HepG2 (cell line): Measurements from ENCODE around the gene BPIFB4. TPM values are rescaled to one million over a fixed set of nuclear protein-coding genes. Genes with fewer than 3 reads are reported as not detected.

Source experiments
- ELF4 ChIP-seq: sonication (generic); formaldehyde crosslinking; IDR thresholded peaks from 2 replicates; pipeline ENCODE4 v1.5.0; 2020; ENCODE audit warnings: missing genetic modification reagents, mild to moderate bottlenecking, moderate library complexity, borderline replicate concordance
- KMT2A ChIP-seq: sonication (generic); formaldehyde crosslinking; IDR thresholded peaks from 2 replicates; pipeline ENCODE4 v1.4.0; 2020; ENCODE audit warnings: missing genetic modification reagents
- MEF2D ChIP-seq: sonication (generic); formaldehyde crosslinking; IDR thresholded peaks from 2 replicates; pipeline ENCODE4 v1.5.1; 2020; ENCODE audit warnings: mild to moderate bottlenecking, missing genetic modification reagents
- NBN ChIP-seq: fragments of 450-650 bp; conservative IDR thresholded peaks from 2 replicates; pipeline ENCODE4 v1.6.1; 2017
- ZNF383 ChIP-seq: sonication (generic); formaldehyde crosslinking; IDR thresholded peaks from 2 replicates; pipeline ENCODE4 v1.4.0; 2020; ENCODE audit warnings: missing genetic modification reagents, mild to moderate bottlenecking, borderline replicate concordance
- ZSCAN9 ChIP-seq: IDR thresholded peaks from 2 replicates; pipeline ENCODE4 v1.6.1; 2016; ENCODE audit warnings: borderline replicate concordance
- polyA plus RNA-seq, 8 experiments: library from polyadenylated mRNA; depleted of rRNA in 3 of 8; stranded (reverse) in 7 of 8; unstranded in 1 of 8; fragments of >200 nt; fragmentation: Illumina TruSeq in 4 of 8; extraction: Trizol in 4 of 8; gene quantifications; 2 replicates each; pipeline versions ENCODE4 v1.2.1 to v1.2.3, GENCODE V29; 2011 to 2016; ENCODE audit warnings: low read depth in 4 of 8, missing spikeins in 1 of 8, mixed read lengths in 1 of 8; ENCODE audit not compliant: insufficient read depth in 1 of 8
- total RNA-seq, 5 experiments: library from RNA; depleted of rRNA; stranded (reverse); fragments of >200 nt; fragmentation: Illumina TruSeq; extraction: Trizol; gene quantifications; 2 replicates each; pipeline ENCODE4 v1.2.3, GENCODE V29; 2016; ENCODE audit warnings: low read depth in 1 of 5
- TF ChIP-seq, protein P1 (sequence below): IDR thresholded peaks from 2 replicates; pipeline ENCODE4 v1.6.1; 2016; ENCODE audit warnings: low read depth, missing genetic modification reagents, missing compliant biosample characterization
- TF ChIP-seq, protein P2 (sequence below): sonication (generic); formaldehyde crosslinking; IDR thresholded peaks from 2 replicates; pipeline ENCODE4 v1.4.0; 2020; ENCODE audit warnings: missing genetic modification reagents

The BPIFB4 gene
- total and polyA plus RNA-seq, 2 of the 13 experiments (the other 11 are each of a cell fraction or from before 2014, with no cell fraction given), result 0.09 TPM; not detected in 1

DNA sequence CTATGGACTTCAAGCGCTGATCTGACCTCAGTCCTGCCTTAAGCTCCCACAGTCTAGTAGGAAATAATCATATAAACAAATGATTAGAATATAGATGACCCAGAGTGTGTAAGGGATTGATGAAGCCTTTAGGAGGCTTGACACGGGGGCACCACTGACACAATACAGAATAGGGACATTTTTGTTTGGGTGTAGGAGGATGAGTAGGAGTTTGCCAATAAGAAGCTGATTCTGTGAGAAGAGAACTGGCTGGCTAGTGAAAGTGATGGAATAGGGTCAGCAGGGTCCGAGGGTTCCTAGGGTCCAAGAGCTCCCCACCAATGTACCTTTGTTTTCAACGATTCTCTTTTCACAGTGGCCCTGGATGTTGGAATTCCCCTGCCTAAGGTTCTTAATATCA lies 7.1 kb upstream of the BPIFB4 start (continued):
- no peak for TF ChIP-seq ZNF383 (CRISPR knock-in tag)
- TF ChIP-seq, protein P1, sequence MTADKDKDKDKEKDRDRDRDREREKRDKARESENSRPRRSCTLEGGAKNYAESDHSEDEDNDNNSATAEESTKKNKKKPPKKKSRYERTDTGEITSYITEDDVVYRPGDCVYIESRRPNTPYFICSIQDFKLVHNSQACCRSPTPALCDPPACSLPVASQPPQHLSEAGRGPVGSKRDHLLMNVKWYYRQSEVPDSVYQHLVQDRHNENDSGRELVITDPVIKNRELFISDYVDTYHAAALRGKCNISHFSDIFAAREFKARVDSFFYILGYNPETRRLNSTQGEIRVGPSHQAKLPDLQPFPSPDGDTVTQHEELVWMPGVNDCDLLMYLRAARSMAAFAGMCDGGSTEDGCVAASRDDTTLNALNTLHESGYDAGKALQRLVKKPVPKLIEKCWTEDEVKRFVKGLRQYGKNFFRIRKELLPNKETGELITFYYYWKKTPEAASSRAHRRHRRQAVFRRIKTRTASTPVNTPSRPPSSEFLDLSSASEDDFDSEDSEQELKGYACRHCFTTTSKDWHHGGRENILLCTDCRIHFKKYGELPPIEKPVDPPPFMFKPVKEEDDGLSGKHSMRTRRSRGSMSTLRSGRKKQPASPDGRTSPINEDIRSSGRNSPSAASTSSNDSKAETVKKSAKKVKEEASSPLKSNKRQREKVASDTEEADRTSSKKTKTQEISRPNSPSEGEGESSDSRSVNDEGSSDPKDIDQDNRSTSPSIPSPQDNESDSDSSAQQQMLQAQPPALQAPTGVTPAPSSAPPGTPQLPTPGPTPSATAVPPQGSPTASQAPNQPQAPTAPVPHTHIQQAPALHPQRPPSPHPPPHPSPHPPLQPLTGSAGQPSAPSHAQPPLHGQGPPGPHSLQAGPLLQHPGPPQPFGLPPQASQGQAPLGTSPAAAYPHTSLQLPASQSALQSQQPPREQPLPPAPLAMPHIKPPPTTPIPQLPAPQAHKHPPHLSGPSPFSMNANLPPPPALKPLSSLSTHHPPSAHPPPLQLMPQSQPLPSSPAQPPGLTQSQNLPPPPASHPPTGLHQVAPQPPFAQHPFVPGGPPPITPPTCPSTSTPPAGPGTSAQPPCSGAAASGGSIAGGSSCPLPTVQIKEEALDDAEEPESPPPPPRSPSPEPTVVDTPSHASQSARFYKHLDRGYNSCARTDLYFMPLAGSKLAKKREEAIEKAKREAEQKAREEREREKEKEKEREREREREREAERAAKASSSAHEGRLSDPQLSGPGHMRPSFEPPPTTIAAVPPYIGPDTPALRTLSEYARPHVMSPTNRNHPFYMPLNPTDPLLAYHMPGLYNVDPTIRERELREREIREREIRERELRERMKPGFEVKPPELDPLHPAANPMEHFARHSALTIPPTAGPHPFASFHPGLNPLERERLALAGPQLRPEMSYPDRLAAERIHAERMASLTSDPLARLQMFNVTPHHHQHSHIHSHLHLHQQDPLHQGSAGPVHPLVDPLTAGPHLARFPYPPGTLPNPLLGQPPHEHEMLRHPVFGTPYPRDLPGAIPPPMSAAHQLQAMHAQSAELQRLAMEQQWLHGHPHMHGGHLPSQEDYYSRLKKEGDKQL, result no peak
- no peak for TF ChIP-seq KMT2A (CRISPR knock-in tag)
- TF ChIP-seq ELF4 (CRISPR knock-in tag), result no peak
- TF ChIP-seq MEF2D (CRISPR knock-in tag), result no peak
- no peak for TF ChIP-seq NBN
- TF ChIP-seq, protein P2, sequence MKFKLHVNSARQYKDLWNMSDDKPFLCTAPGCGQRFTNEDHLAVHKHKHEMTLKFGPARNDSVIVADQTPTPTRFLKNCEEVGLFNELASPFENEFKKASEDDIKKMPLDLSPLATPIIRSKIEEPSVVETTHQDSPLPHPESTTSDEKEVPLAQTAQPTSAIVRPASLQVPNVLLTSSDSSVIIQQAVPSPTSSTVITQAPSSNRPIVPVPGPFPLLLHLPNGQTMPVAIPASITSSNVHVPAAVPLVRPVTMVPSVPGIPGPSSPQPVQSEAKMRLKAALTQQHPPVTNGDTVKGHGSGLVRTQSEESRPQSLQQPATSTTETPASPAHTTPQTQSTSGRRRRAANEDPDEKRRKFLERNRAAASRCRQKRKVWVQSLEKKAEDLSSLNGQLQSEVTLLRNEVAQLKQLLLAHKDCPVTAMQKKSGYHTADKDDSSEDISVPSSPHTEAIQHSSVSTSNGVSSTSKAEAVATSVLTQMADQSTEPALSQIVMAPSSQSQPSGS, result no peak
- TF ChIP-seq ZSCAN9, result no peak
